Nephron progenitor cell (in vitro differentiated cells): ENCODE data around the gene SPATA20.

ENCODE experiments used
- DNase-seq: peaks from one replicate; pipeline ENCODE4 v3.0.0; 2021
- H3K27ac Mint-ChIP-seq: 2 replicates; pipeline ENCODE4 v1.8.0; 2021; ENCODE audit warnings: mild to moderate bottlenecking, moderate library complexity, mixed read lengths
- H3K27me3 Mint-ChIP-seq: 2 replicates; pipeline ENCODE4 v1.8.0; 2021; ENCODE audit warnings: mild to moderate bottlenecking, low read depth, mixed read lengths; ENCODE audit not compliant: poor library complexity
- H3K36me3 Mint-ChIP-seq: 2 replicates; pipeline ENCODE4 v1.8.0; 2021; ENCODE audit warnings: low read depth, mixed read lengths
- H3K4me1 Mint-ChIP-seq: 2 replicates; pipeline ENCODE4 v1.8.0; 2021; ENCODE audit warnings: mixed read lengths
- H3K4me3 Mint-ChIP-seq: 2 replicates; pipeline ENCODE4 v1.8.0; 2021; ENCODE audit warnings: mild to moderate bottlenecking, moderate library complexity, mixed read lengths
- H3K9me3 Mint-ChIP-seq: 2 replicates; pipeline ENCODE4 v1.8.0; 2021; ENCODE audit warnings: mild to moderate bottlenecking, moderate library complexity, mixed read lengths
- TF ChIP-seq, protein P1 (sequence below): fragments of 200-600 bp; sonication (generic); IDR thresholded peaks from 2 replicates; pipeline ENCODE4 v1.5.0; 2021; ENCODE audit warnings: antibody characterized with exemption

SPATA20 gene

GRCh38 chr17:50558941-50559614 lies 12.1 kb downstream of the SPATA20 start:
- H3K27ac Mint-ChIP-seq = no peak overlapping the region
- H3K4me3 Mint-ChIP-seq = peak overlapping the region; percentile 68
- TF ChIP-seq, protein P1, sequence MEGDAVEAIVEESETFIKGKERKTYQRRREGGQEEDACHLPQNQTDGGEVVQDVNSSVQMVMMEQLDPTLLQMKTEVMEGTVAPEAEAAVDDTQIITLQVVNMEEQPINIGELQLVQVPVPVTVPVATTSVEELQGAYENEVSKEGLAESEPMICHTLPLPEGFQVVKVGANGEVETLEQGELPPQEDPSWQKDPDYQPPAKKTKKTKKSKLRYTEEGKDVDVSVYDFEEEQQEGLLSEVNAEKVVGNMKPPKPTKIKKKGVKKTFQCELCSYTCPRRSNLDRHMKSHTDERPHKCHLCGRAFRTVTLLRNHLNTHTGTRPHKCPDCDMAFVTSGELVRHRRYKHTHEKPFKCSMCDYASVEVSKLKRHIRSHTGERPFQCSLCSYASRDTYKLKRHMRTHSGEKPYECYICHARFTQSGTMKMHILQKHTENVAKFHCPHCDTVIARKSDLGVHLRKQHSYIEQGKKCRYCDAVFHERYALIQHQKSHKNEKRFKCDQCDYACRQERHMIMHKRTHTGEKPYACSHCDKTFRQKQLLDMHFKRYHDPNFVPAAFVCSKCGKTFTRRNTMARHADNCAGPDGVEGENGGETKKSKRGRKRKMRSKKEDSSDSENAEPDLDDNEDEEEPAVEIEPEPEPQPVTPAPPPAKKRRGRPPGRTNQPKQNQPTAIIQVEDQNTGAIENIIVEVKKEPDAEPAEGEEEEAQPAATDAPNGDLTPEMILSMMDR = no peak
- DNase-seq = peak; percentile 62
- peaks cover 84% of the 10 kb centered on the region for H3K27me3 Mint-ChIP-seq
- no peaks in the 10 kb centered on the region for H3K36me3 Mint-ChIP-seq
- H3K9me3 Mint-ChIP-seq = no peaks in the 10 kb centered on the region
- peaks cover 71% of the 10 kb centered on the region for H3K4me1 Mint-ChIP-seq

DNA sequence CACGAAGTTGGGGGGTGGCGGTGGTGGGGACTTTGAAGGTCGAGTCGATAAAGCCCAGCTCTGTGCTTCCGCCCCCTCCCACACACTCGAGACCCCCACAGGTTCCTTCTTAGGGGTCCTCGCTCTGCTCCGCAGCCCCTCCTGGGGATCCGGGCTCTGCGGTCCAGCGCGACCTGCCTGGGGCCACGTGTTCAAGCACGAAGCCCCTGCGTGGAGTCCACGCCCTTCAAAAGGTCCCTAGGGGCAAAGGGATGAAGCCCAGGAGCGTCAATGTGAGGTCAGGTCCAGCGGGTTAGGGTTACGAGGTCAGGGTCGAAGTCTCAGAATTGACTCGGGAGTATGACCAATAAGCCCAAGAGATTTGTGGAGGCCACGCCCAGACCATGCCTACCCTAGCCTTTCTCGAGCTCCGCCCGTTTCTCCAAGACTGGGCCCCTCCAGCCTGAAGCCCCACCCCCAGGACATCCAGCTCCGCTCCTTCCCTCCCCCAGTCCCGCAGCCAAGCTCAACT lies 12.8 kb downstream of the SPATA20 start:
- no peaks in the 10 kb centered on the region for H3K9me3 Mint-ChIP-seq
- peaks cover 74% of the 10 kb centered on the region for H3K4me1 Mint-ChIP-seq
- TF ChIP-seq, protein P1 = no peak
- no peak overlapping the region for H3K27ac Mint-ChIP-seq
- H3K27me3 Mint-ChIP-seq = peaks cover 87% of the 10 kb centered on the region
- peak overlapping the region; percentile 75 for H3K4me3 Mint-ChIP-seq
- peak; percentile 73 for DNase-seq
- H3K36me3 Mint-ChIP-seq = no peaks in the 10 kb centered on the region

DNA sequence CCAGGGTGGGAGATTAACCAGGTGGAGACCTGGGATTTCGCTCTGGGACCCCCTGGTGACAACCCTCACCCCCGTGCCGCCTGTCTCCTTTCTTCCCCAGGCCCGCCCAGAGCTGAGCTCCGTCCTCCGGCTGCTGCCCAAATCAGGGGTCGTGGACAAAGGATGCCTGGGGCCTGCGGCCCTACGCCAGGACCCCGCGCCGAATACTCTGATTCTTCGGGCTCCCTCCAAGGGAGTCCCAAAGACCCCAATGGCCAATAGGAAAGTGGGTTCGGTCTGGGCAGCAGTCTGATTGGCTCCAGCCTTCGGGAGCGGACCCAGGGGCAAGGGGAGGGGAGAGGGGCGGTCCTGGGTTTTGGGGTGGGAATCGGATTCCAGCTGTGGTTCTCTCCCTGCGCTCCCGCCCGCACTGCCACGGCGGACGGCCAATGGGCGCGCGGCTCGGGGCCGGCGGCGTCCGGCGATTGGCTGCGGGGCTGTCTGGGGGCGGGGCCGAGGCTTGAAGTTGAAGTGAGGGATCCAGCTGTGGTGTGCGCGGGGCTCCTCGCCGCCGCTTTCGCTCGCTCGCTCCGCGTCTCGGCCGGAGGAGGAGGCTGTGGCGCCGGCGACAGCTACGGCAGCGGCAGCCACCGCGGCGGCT lies 13.3 kb downstream of the SPATA20 start, which contains the start of gene CACNA1G:
CACNA1G (plus strand) TSS at position 531 of the 640 bp plus-strand sequence. CDS start 745 bp downstream, outside the sequence.
- peaks cover 74% of the 10 kb centered on the region for H3K4me1 Mint-ChIP-seq
- TF ChIP-seq, protein P1 = no peak

DNA sequence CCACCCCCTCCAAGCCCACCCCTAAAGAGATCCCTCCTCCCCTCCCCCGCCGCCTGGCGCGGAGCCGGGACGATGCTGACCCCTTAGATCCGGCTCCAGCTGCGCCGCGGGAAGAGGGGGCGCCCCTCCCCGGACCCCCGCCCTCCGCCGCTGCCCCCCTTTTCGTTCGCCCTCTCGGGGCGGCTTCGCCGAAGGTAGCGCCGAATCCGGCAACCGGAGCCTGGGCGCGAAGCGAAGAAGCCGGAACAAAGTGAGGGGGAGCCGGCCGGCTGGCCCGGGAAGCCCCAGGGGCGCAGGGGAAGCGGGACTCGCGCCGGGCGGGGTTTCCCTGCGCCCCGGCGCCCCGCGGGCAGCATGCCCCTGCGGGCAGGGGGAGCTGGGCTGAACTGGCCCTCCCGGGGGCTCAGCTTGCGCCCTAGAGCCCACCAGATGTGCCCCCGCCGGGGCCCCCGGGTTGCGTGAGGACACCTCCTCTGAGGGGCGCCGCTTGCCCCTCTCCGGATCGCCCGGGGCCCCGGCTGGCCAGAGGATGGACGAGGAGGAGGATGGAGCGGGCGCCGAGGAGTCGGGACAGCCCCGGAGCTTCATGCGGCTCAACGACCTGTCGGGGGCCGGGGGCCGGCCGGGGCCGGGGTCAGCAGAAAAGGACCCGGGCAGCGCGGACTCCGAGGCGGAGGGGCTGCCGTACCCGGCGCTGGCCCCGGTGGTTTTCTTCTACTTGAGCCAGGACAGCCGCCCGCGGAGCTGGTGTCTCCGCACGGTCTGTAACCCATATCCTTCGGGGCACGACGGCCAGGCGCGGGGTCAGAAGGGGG lies 14.2 kb downstream of the SPATA20 start:
- H3K9me3 Mint-ChIP-seq = no peaks in the 10 kb centered on the region
- no peaks in the 10 kb centered on the region for H3K36me3 Mint-ChIP-seq
- DNase-seq = peak; percentile 55
- H3K4me3 Mint-ChIP-seq = peak overlapping the region; percentile 58
- H3K27ac Mint-ChIP-seq = no peak overlapping the region
- H3K4me1 Mint-ChIP-seq = peaks cover 74% of the 10 kb centered on the region
- TF ChIP-seq, protein P1 = no peak
- H3K27me3 Mint-ChIP-seq = peaks cover 92% of the 10 kb centered on the region

More for the DNA sequence above, 13.3 kb downstream of the SPATA20 start, which contains the start of gene CACNA1G:
- peak; percentile 98 for DNase-seq
- Mint-ChIP-seq H3K27ac (no peak within 1 kb of the TSS), H3K27me3 (peaks cover 87% of the 10 kb centered on the region), H3K36me3 (no peaks in the 10 kb centered on the region), H3K9me3 (no peaks in the 10 kb centered on the region), H3K4me3 (peak within 1 kb of the TSS; percentile 75)

DNA sequence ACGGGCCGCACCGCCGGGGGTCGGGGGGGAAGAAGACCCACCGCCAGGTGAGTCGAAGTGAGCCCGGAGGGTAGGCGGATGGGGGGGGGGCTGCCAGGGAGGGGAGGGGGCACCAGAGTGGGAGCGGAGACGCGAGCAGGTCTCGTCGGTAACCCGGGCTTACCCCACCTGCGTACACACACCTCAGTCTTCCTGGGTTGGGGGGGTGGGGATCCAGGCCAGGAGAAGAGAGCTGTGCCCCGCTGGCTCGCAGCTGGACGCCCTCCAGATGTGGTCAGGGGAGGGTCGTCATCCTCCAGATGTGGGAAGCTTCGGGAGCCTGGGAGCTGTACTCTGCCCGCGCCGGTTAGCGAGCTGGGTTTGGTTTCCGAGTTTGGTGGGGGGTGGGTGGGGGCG lies 14.8 kb downstream of the SPATA20 start:
- peaks cover 92% of the 10 kb centered on the region for H3K27me3 Mint-ChIP-seq
- no peaks in the 10 kb centered on the region for H3K36me3 Mint-ChIP-seq
- peak overlapping the region; percentile 71 for H3K4me3 Mint-ChIP-seq
- H3K9me3 Mint-ChIP-seq = no peaks in the 10 kb centered on the region
- DNase-seq = no peak
- TF ChIP-seq, protein P1 = no peak
- peaks cover 74% of the 10 kb centered on the region for H3K4me1 Mint-ChIP-seq
- no peak overlapping the region for H3K27ac Mint-ChIP-seq
